A549 (cell line): Measurements from ENCODE around the gene ITGA7. TPM values are rescaled to one million over a fixed set of nuclear protein-coding genes. Genes with fewer than 3 reads are reported as not detected.

Experiments used
- ATAC-seq, 2 experiments: fragments of 200-7000 bp in 1 of 2; fragments of >200 bp in 1 of 2; cut with Nextera tagmentation in 1 of 2; cut with Tn5 transposase in 1 of 2; 3 replicates each; pipeline versions ENCODE4 v1.8.0 to v1.9.1; 2018 to 2020; ENCODE audit warnings: mild to moderate bottlenecking in 1 of 2, moderate library complexity in 1 of 2
- CTCF ChIA-PET: fragments of 300-600 bp; sonication (Branson Sonifier 250); formaldehyde crosslinking; extraction: SDS; loops from one replicate; lab custom pipeline; 2021; ENCODE audit warnings: antibody characterized with exemption, inconsistent platforms; lab: Yijun Ruan, JAX
- POLR2A ChIA-PET: fragments of 350-600 bp; formaldehyde crosslinking; extraction: SDS; loops from one replicate; lab custom pipeline; 2021; ENCODE audit warnings: antibody characterized with exemption, inconsistent platforms; lab: Yijun Ruan, JAX
- DNase-seq, 2 experiments: peaks; one replicate each; pipeline versions ENCODE4 v3.0.0 to v3.0.0-alpha.2; 2011 to 2016; ENCODE audit warnings: low read depth in 1 of 2, low spot score in 1 of 2
- FAIRE-seq: peaks from 2 replicates; lab custom pipeline; 2011; peaks lifted over from hg19 to GRCh38; lab: Jason Lieb, UNC
- H3K27ac ChIP-seq, 2 experiments: fragments of >200 bp; sonication (Bioruptor Twin); formaldehyde crosslinking; 3 replicates each; pipeline ENCODE4 v1.5.1; 2016 to 2017
- H3K4me1 ChIP-seq: fragments of >200 bp; sonication (Bioruptor Twin); formaldehyde crosslinking; 3 replicates; pipeline ENCODE4 v1.6.1; 2016
- H3K4me2 ChIP-seq: fragments of >200 bp; sonication (Bioruptor Twin); formaldehyde crosslinking; 3 replicates; pipeline ENCODE4 v1.6.1; 2016
- H3K4me3 ChIP-seq: fragments of >200 bp; sonication (Bioruptor Twin); formaldehyde crosslinking; 3 replicates; pipeline ENCODE4 v1.5.1; 2016
- H3K9me3 ChIP-seq: fragments of >200 bp; sonication (Bioruptor Twin); formaldehyde crosslinking; 3 replicates; pipeline ENCODE4 v1.6.1; 2016
- BCL3 ChIP-seq: fragments of >200 bp; sonication (Bioruptor Twin); formaldehyde crosslinking; IDR thresholded peaks from 3 replicates; pipeline ENCODE4 v1.6.1; 2016
- CEBPB ChIP-seq, 2 experiments: fragments of >200 bp in 1 of 2; sonication (Bioruptor Twin) in 1 of 2; formaldehyde crosslinking in 1 of 2; IDR thresholded peaks; 2 replicates each; pipeline ENCODE4 v1.6.1; 2012 to 2016
- EHF ChIP-seq: fragments of 250-450 bp; sonication (Bioruptor Pico); IDR thresholded peaks from 2 replicates; pipeline ENCODE4 v1.5.0; 2020; ENCODE audit warnings: mild to moderate bottlenecking
- ESRRA ChIP-seq: fragments of 150-350 bp; IDR thresholded peaks from 2 replicates; pipeline ENCODE4 v1.6.1; 2014; ENCODE audit warnings: mild to moderate bottlenecking, low read length, borderline replicate concordance
- FOXS1 ChIP-seq: fragments of 250-450 bp; sonication (Bioruptor Pico); IDR thresholded peaks from 2 replicates; pipeline ENCODE4 v1.5.0; 2020; ENCODE audit warnings: mild to moderate bottlenecking, moderate library complexity
- GATA3 ChIP-seq: IDR thresholded peaks from 2 replicates; pipeline ENCODE4 v1.6.1; 2012; ENCODE audit warnings: borderline replicate concordance
- HOXB5 ChIP-seq: fragments of 250-450 bp; sonication (Bioruptor Pico); IDR thresholded peaks from 2 replicates; pipeline ENCODE4 v1.5.0; 2020; ENCODE audit warnings: mild to moderate bottlenecking, moderate library complexity
- JUN ChIP-seq, 2 experiments: fragments of >200 bp; sonication (Bioruptor Twin); formaldehyde crosslinking; IDR thresholded peaks; 2 replicates in 1 of 2; 3 replicates in 1 of 2; pipeline ENCODE4 v1.6.1; 2016 to 2017
- JUNB ChIP-seq: fragments of >200 bp; sonication (Bioruptor Twin); formaldehyde crosslinking; IDR thresholded peaks from 2 replicates; pipeline ENCODE4 v1.6.1; 2016
- MAX ChIP-seq: IDR thresholded peaks from 2 replicates; pipeline ENCODE4 v1.6.1; 2012
- MAZ ChIP-seq: fragments of 150-350 bp; IDR thresholded peaks from 2 replicates; pipeline ENCODE4 v1.6.1; 2014; ENCODE audit warnings: antibody characterized with exemption, low read depth, low read length, borderline replicate concordance
- NFE2L2 ChIP-seq: fragments of 150-350 bp; conservative IDR thresholded peaks from 2 replicates; pipeline ENCODE4 v1.6.1; 2014; ENCODE audit warnings: low read length
- NR3C1 ChIP-seq: fragments of >200 bp; sonication (Bioruptor Twin); formaldehyde crosslinking; IDR thresholded peaks from 3 replicates; pipeline ENCODE4 v1.6.1; 2017
- PHF8 ChIP-seq: fragments of 200-600 bp; sonication (generic); IDR thresholded peaks from 2 replicates; pipeline ENCODE4 v1.6.1; 2016; ENCODE audit warnings: low read depth, mild to moderate bottlenecking, antibody characterized with exemption, moderate library complexity, borderline replicate concordance
- POLR2AphosphoS2 ChIP-seq: conservative IDR thresholded peaks from 2 replicates; pipeline ENCODE4 v1.6.1; 2012; ENCODE audit warnings: low read length, improper control_type of control experiment, inconsistent platforms
- RARB ChIP-seq: fragments of 250-450 bp; sonication (Bioruptor Pico); IDR thresholded peaks from 2 replicates; pipeline ENCODE4 v1.8.0; 2021; ENCODE audit warnings: mild to moderate bottlenecking, moderate library complexity
- RCOR1 ChIP-seq: fragments of 150-350 bp; IDR thresholded peaks from 2 replicates; pipeline ENCODE4 v1.6.1; 2014; ENCODE audit warnings: antibody characterized with exemption, low read length, low read depth
- RFX5 ChIP-seq: fragments of 450-650 bp; IDR thresholded peaks from 2 replicates; pipeline ENCODE4 v1.7.1; 2014; ENCODE audit warnings: antibody characterized with exemption, mild to moderate bottlenecking, moderate library complexity
- SMC3 ChIP-seq: fragments of >200 bp; sonication (Bioruptor Twin); formaldehyde crosslinking; IDR thresholded peaks from 3 replicates; pipeline ENCODE4 v1.6.1; 2018; ENCODE audit warnings: inconsistent platforms
- TP53 ChIP-seq: fragments of 250-450 bp; sonication (Bioruptor Pico); IDR thresholded peaks from 2 replicates; pipeline ENCODE4 v1.5.0; 2021; ENCODE audit warnings: mild to moderate bottlenecking, moderate library complexity
- ZC3H11A ChIP-seq: fragments of 450-650 bp; IDR thresholded peaks from 2 replicates; pipeline ENCODE4 v1.6.1; 2014; ENCODE audit warnings: antibody characterized with exemption, mild to moderate bottlenecking
- ZNF302 ChIP-seq: fragments of 250-450 bp; sonication (Bioruptor Pico); IDR thresholded peaks from 2 replicates; pipeline ENCODE4 v1.9.0; 2021; ENCODE audit warnings: inconsistent platforms, mild to moderate bottlenecking, moderate library complexity
- ZSCAN20 ChIP-seq: fragments of 250-450 bp; sonication (Bioruptor Pico); IDR thresholded peaks from 2 replicates; pipeline ENCODE4 v1.8.0; 2022; ENCODE audit warnings: mild to moderate bottlenecking, moderate library complexity
- WGBS: methylation state at CpG from one replicate; pipeline ENCODE4 v1.1.6; 2017; ENCODE audit errors: missing lambda C conversion rate; 5-methylcytosine and 5-hydroxymethylcytosine counted together
- polyA plus RNA-seq, 4 experiments: library from polyadenylated mRNA; depleted of rRNA in 3 of 4; stranded (reverse); fragments of >200 nt; fragmentation: RNase III in 1 of 4; extraction: RNeasy Plus Mini Kit Qiagen cat#74134 plus additional on column Dnase treatment in 1 of 4; gene quantifications; 2 replicates in 3 of 4; 3 replicates in 1 of 4; pipeline ENCODE4 v1.2.3, GENCODE V29; 2011 to 2017

The ITGA7 gene
- polyA plus RNA-seq, 2 of the 4 experiments (the other 2 are of a cell fraction), result 1.4 to 1.9 TPM

GRCh38 chr12:55681142-55682077, 26.3 kb downstream of the ITGA7 start (continued):
- no peak for TF ChIP-seq ZSCAN20 (CRISPR knock-in tag)
- no peak for TF ChIP-seq NFE2L2
- no peak for TF ChIP-seq TP53 (CRISPR knock-in tag)
- TF ChIP-seq SMC3, result peak; percentile 50; the same call in 2 of the 3 replicates
- TF ChIP-seq JUNB, result no peak
- no peak for TF ChIP-seq RARB (CRISPR knock-in tag)
- 0 out of 5 replicates have a peak, but pooled peaks of 1 of the 2 experiments have one; percentile 9 for TF ChIP-seq JUN (IDR thresholded peaks at IDR 0.05)
- TF ChIP-seq, all 56 proteins: peak for 8

DNA sequence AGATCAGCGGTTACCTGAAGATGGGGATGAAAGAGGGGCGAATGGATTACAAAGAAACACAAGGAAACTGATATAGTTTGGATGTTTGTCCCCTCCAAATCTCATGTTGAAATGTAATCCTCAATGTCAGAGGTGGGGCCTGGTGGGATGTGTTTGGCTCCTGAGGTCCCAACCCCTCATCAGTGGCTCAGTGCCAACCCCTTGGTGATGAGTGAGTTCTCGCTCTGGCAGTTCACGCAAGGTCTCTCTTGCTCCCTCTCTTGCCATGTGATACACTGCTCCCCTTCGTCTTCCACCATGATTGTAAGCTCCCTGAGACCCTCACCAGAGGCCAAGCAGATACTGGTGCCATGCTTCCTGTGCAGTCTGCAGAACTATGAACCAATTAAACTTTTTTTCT, 28.0 kb downstream of the ITGA7 start:
- no peak for DNase-seq
- Histone ChIP-seq H3K27ac (no peak overlapping the region), H3K4me1 (peaks cover 14% of the 10 kb centered on the region; the same call in 2 of the 3 replicates), H3K4me2 (no peak overlapping the region), H3K4me3 (no peak overlapping the region), H3K9me3 (no peaks in the 10 kb centered on the region)
- ChIA-PET POLR2A (no interaction called here), CTCF (interaction anchor here (1.4 kb wide), 1 partner anchor 26 kb away, joined by 3 read pairs; no protein-coding TSS in a partner anchor)
- no peak for ATAC-seq
- TF ChIP-seq FOXS1 (CRISPR knock-in tag), result no peak
- TF ChIP-seq ZC3H11A, result no peak
- no peak for TF ChIP-seq POLR2AphosphoS2
- TF ChIP-seq NR3C1, result no peak
- no peak for TF ChIP-seq MAZ
- no peak for TF ChIP-seq ZSCAN20 (CRISPR knock-in tag)
- no peak for TF ChIP-seq PHF8
- no peak for TF ChIP-seq RCOR1
- no peak for TF ChIP-seq RFX5
- FAIRE-seq, result no peak
- 92% methylated on average over 5 of the region's 5 CpGs for WGBS

GRCh38 chr12:55676707-55677106, 31.0 kb downstream of the ITGA7 start:
- TF ChIP-seq HOXB5 (CRISPR knock-in tag), result no peak
- TF ChIP-seq CEBPB (IDR thresholded peaks at IDR 0.05), result 0 out of 4 replicates have a peak, but pooled peaks of 1 of the 2 experiments have one; percentile 7
- H3K4me2 ChIP-seq, result no peak overlapping the region
- peaks cover 5% of the 10 kb centered on the region; the same call in 1 of the 3 replicates for H3K4me1 ChIP-seq
- 47% methylated on average over 6 of the region's 6 CpGs for WGBS
- H3K4me3 ChIP-seq, result no peak overlapping the region
- FAIRE-seq (no peak), ATAC-seq (no peak), DNase-seq (no peak)
- CTCF ChIA-PET, result interaction anchor here (1.3 to 2.2 kb wide), 4 partner anchors 20 to 62 kb away, joined by 4 to 9 read pairs (median 6); no protein-coding TSS in a partner anchor
- H3K9me3 ChIP-seq, result no peaks in the 10 kb centered on the region
- no peak overlapping the region for H3K27ac ChIP-seq
- POLR2A ChIA-PET, result no interaction called here

GRCh38 chr12:55675666-55676065, 32.0 kb downstream of the ITGA7 start:
- ATAC-seq (no peak), DNase-seq (no peak), FAIRE-seq (no peak)
- TF ChIP-seq ZSCAN20 (CRISPR knock-in tag), result no peak
- TF ChIP-seq ZNF302 (CRISPR knock-in tag), result no peak
- TF ChIP-seq BCL3, result no peak
- TF ChIP-seq ZC3H11A, result no peak
- TF ChIP-seq ESRRA, result no peak
- no peak for TF ChIP-seq JUNB
- TF ChIP-seq GATA3, result no peak
- TF ChIP-seq PHF8, result no peak
- no peak for TF ChIP-seq MAX
- TF ChIP-seq EHF, result no peak
- Histone ChIP-seq H3K4me1 (no peaks in the 10 kb centered on the region; the same call in 2 of the 3 replicates), H3K9me3 (no peaks in the 10 kb centered on the region), H3K4me2 (no peak overlapping the region), H3K27ac (no peak overlapping the region), H3K4me3 (no peak overlapping the region)
- ChIA-PET POLR2A (no interaction called here), CTCF (interaction anchor here (1.3 to 1.4 kb wide), 2 partner anchors 63 to 121 kb away, joined by 3 to 4 read pairs; no protein-coding TSS in a partner anchor)
- 56% methylated on average over 8 of the region's 8 CpGs for whole genome bisulfite sequencing
